Measurements from ENCODE around the gene NCOA1. TPM values are rescaled to one million over a fixed set of nuclear protein-coding genes. Genes with fewer than 3 reads are reported as not detected.

NCOA1 gene
- polyA plus RNA-seq, 12 donors: 88.8 to 465 (median 116) TPM

DNA sequence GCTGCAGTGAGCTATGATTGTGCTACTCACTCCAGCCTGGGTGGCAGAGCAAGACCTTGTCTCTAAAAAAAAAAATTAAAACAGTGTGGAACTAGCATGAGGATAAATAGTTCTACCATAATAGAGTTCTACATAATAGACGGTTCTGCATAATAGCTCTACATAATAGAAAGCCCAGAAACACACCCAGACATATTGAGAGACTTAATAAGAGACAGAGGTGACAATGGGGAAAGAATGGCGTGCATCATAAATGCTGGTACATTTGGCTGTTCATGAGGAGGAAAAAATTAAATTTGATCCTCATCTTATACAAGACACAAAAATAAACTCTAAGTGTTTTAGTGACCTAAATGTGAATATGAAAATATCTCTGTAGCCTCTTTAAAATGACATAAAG lies 243.7 kb downstream of the NCOA1 start:
- no peak for DNase-seq

GRCh38 chr2:24739354-24740025 lies 248.4 kb downstream of the NCOA1 start:
- DNase-seq: no peak

DNA sequence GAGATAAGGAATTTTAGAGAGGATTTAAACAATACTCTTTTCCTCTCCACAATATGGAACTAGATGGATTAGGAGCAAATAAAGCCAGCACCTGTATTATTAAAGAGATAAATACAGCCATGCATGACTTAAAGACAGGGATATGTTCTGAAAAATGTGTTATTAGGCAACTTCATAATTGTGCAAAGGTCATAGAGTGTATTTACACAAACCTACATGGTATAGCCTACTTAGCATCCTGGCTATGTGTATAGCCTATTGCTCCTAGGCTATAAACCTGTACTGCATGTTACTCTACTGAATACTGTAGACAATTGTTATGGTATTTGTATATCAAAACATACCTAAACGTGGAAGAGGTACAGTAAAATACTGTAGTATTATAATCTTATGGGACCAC lies 249.1 kb downstream of the NCOA1 start:
- no peak for DNase-seq

GRCh38 chr2:24742730-24743129 lies 251.7 kb downstream of the NCOA1 start:
- no peak for DNase-seq

GRCh38 chr2:24743924-24744323 lies 252.9 kb downstream of the NCOA1 start:
- no peak for DNase-seq

DNA sequence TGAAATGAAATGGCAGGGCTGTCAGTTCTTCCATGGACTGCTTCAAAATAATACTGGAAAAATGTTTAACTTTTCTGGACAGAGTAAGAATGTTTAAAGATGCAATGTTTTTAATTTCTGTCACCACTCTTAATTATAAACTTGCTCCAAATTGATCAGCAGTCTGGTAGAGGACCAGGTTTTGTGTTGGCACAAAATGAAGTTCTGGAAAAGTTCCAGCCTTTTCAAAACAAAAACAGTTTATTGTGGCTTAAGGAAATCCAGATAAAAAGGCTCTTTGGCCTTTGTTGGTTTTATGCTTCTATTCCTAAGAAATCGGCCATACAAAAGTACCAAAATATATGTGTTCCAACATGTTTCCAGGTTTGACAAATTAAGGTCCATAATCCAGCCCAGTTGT lies 253.3 kb downstream of the NCOA1 start:
- DNase-seq: no peak

GRCh38 chr2:24745825-24746224 lies 254.8 kb downstream of the NCOA1 start:
- DNase-seq: no peak

DNA sequence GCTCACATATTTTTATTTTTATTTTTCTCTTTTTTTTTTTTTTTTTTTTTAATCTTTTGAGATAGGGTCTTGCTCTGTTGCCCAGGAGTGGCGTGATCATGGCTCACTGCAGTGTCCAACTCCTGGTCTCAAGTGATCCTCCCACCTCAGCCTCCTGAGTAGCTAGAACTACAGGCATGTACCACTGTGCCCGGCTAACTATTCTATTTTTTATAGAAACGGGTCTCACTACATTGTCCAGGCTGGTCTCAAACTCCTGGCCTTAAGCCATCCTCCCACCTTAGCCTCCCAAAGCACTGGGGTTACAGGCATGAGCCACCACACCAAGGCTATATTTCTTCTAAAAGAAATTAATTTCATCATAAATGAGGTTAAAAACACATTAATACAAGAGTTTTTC lies 256.2 kb downstream of the NCOA1 start:
- DNase-seq: no peak

DNA sequence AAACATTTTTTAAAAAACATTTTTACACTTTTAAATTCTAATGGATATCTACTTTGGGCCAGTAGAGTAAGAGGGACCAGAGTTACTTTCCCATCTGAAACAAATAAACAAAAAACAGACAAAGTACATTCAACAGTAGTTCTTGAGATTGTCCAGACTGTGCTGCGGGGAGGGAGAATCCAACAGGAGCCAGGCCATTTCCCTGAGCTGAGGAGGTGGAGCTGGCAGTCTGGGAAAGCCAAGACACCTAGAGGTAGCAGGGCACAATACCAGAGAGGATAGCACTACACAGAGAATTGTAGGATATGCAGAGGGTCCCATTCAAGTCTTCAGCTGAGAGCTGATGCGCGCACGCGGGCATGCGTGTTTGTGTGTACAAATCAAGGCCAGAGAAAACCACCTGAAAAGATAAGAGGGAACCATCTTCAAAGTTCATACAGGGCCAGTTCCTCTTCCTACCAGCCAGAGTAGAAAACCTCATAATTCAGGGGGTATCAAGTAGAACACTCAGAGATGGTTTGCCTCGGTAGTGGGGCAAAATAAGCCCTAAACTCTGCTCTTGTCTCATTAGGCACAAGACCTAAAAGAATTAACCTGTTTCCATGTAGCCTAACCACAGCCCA lies 258.1 kb downstream of the NCOA1 start:
- DNase-seq: no peak

- no peak for DNase-seq
Observed at GRCh38 chr2:24754985-24755705, 264.1 kb downstream of the NCOA1 start.

DNA sequence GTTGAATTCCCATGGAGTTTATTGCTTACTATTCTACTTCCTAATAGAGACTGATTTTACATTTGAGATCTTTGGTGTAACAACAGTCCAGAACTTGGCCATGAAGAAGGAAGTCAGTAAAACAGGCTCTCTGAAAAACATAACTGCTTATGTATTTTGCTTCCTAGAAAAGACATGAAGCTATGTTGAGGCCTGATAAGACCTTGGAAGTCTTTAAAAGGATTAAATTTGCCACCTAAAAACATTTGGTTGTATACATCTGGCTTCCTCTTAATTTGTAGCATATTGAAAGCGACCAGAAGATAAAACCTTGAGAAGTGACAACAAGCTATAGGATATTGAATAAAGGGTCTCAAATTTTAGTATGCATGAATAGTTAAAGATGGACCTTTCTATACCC lies 265.7 kb downstream of the NCOA1 start:
- DNase-seq: no peak

DNA sequence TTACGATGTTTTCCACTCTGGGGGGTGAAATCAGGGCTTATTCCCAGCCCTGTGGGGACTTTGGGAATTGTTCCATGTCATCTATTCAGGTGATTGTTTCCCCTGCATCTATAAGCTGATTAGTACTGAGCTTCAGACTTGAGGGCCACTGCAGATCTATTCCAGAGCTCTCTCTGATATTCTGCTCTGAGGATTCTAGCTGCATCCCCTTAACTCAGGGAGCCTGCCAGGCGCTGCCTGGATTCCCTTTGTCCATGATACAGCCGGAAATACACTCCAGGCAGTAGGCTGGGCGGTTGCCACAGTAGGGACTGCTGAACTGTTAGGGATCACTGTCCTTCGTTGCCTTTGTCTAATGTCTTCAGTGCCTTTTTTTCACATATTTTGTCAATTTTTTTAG lies 270.8 kb downstream of the NCOA1 start:
- DNase-seq: no peak

DNA sequence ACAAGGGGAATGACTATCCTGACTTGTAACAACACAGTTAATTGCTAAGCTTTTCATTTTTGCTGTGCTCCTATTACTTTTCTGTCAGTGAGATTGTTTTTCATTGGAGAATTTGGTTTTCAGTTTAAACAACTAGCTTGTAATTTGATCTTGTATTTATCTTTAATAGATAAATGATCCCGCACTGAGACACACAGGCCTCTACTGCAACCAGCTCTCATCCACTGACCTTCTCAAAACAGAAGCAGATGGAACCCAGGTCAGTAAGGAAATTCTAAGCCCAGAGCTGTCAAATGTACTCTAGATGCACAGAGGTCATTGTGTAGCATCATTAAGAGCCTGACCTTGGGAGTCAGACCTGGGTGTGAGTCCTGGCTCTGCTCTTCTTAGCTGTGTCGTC lies 271.5 kb downstream of the NCOA1 start:
- no peak for DNase-seq

GRCh38 chr2:24763843-24764242 lies 272.8 kb downstream of the NCOA1 start:
- no peak for DNase-seq

DNA sequence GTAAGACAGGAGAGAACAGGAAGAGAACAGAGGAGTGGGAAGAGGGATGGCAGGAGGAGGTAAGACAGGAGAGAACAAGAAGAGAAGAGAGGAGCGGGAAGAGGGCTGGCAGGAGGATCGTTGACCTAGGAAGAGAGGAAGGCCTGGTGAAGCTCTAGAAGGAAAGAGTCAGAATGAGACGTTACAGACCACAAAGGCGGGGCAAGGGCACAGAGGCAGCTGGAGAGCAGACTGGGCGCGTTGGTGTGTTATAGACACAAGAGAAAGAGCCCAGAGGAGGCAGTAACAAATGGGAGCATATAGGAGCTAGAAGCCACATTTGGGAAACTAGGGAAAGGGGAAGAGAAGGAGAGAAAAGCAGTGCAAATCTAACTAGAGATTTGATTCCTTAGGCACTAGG lies 275.6 kb downstream of the NCOA1 start:
- DNase-seq: no peak

DNA sequence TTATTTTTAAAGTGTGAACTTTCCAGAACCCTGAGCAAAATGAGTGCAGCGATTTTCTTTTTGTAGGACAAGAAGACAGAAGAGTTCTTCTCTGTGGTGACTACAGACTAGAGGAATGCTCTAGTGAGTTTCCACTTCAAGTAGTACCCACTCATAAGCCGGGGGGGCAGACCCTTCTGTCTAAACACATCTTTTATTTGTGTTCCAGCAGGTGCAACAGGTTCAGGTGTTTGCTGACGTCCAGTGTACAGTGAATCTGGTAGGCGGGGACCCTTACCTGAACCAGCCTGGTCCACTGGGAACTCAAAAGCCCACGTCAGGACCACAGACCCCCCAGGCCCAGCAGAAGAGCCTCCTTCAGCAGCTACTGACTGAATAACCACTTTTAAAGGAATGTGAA lies 277.0 kb downstream of the NCOA1 start:
- no peak for DNase-seq

DNA sequence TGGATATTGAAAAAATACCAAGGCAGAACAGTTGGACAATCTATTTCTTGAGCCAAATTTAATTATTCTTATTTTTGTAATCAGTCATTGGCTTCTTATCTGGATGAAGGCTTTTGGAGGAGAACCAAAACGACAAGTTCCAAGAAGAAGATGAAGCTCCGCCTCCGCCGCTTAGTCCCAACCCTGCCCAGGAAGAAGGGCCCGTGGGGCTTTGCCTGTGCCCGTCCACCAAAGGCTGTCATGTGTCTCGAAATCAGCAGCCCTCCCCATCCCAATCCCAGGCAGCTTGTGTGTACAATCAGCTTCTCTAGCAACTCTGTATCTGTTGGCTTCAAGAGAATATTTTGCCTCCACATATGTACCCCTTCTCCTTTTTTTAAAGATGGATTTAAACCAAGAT lies 277.5 kb downstream of the NCOA1 start:
- DNase-seq: no peak

- DNase-seq: no peak
Observed at GRCh38 chr2:24771061-24771460, 280.0 kb downstream of the NCOA1 start.

DNA sequence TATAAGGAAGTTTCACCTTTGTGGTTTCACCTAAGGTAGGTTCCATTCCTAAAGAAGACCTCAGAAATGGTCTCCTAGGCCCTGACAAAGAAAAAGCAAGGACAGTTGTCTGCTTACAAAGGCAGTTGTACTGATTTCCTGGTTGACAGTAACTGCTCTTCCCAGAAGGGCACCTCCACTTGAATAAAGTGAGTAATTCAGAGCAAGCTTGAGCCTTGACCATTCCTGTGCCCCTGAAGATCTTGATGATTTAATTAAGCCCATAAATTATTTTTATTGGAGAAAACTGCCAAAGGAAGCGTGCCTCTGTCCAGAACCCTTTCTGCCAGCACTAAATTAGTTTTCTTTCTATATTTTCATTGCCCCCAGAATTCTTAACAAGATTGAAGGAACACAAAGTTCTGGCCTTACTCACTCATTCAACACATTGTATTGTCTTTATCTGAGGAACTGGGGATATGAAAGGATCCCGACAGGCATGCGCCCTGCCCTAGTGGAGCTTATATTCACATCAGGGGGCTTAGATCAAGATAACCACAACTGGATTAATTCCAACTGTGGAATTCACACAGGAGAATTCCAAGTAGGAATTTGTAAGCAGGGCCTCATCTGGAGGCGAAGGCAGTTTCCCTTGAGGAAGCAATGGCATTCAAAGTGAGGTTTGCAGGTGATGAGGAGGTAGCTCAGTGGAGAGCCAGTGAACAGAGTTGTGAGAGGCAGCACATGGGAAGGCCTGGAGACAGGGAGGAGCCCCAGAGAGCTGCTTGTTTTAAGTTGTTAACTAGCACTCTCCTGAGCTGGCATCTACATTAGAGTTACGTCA lies 280.9 kb downstream of the NCOA1 start:
- no peak for DNase-seq

DNA sequence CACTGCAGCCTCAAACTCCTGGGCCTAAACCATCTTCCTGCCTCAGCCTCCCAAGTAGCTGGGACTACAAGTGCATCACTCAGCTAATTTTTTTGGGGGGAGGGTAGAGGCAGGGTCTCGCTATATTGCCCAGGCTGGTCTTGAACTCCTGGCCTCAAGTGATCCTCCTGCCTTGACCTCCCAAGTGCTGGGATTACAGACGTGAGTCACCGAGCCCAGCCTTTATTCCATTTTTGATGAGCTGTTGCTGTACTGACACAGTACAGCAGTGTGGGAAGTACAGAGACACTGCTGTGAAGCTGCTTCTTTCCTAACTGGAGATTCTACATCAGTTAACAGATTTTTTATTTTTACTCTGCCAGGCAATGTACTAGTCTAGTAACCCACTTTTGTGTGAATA lies 283.3 kb downstream of the NCOA1 start:
- no peak for DNase-seq

- no peak for DNase-seq
Observed at GRCh38 chr2:24779116-24779515, 288.1 kb downstream of the NCOA1 start.

DNA sequence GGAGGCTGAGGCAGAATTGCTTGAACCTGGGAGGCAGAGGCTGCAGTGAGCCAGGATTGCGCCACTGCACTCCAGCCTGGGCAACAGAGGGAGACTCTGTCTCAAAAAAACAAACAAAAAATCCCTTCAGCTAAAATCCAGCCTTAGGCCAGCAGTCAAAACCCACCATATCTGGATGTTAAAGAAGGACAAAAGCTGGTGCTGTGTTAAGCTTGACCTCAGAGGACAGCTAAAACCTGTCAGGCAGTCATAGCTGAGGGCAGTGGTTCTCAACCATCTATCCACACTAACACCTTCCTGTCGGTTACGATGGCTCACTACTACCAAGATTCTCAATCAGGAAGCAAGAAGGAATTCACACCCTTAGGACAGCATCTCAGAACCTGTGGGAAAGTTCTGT lies 292.6 kb downstream of the NCOA1 start:
- DNase-seq: no peak
